HG03354 (cell line): ENCODE data around the gene PIAS2.

Experiments used
- ATAC-seq: cut with Tn5 transposase; IDR thresholded peaks from one replicate; pipeline ENCODE4 v1.9.1; 2021; ENCODE audit warnings: mild to moderate bottlenecking; ENCODE audit not compliant: unreplicated experiment, poor library complexity, severe bottlenecking

PIAS2 gene

GRCh38 chr18:46770708-46771107, 146.6 kb downstream of the PIAS2 start:
- ATAC-seq: no peak

- no peak for ATAC-seq
These were observed 149.0 kb downstream of the PIAS2 start for GRCh38 chr18:46768166-46768921.

GRCh38 chr18:46767217-46767616, 150.1 kb downstream of the PIAS2 start:
- ATAC-seq: no peak

GRCh38 chr18:46764586-46764985, 152.7 kb downstream of the PIAS2 start:
- ATAC-seq: no peak

GRCh38 chr18:46761059-46761769, 156.1 kb downstream of the PIAS2 start:
- no peak for ATAC-seq

GRCh38 chr18:46759890-46760289, 157.4 kb downstream of the PIAS2 start:
- no peak for ATAC-seq

- ATAC-seq: peak; percentile 33
These were observed 160.6 kb downstream of the PIAS2 start, which contains the start of gene ST8SIA5 for GRCh38 chr18:46756559-46757201. Gene ST8SIA5, minus strand, starts transcription at chr18:46757053. Its CDS starts 545 bp downstream, at chr18:46756508.

GRCh38 chr18:46756025-46756558, 161.2 kb downstream of the PIAS2 start:
- peak; percentile 6 for ATAC-seq

- ATAC-seq: no peak
These were observed 161.8 kb downstream of the PIAS2 start for GRCh38 chr18:46755315-46756024.

GRCh38 chr18:46754661-46755292, 162.5 kb downstream of the PIAS2 start:
- no peak for ATAC-seq

- ATAC-seq: peak; percentile 77
These were observed 163.1 kb downstream of the PIAS2 start for GRCh38 chr18:46754188-46754587.
